ENCODE data around the gene UTF1.

The UTF1 gene

DNA sequence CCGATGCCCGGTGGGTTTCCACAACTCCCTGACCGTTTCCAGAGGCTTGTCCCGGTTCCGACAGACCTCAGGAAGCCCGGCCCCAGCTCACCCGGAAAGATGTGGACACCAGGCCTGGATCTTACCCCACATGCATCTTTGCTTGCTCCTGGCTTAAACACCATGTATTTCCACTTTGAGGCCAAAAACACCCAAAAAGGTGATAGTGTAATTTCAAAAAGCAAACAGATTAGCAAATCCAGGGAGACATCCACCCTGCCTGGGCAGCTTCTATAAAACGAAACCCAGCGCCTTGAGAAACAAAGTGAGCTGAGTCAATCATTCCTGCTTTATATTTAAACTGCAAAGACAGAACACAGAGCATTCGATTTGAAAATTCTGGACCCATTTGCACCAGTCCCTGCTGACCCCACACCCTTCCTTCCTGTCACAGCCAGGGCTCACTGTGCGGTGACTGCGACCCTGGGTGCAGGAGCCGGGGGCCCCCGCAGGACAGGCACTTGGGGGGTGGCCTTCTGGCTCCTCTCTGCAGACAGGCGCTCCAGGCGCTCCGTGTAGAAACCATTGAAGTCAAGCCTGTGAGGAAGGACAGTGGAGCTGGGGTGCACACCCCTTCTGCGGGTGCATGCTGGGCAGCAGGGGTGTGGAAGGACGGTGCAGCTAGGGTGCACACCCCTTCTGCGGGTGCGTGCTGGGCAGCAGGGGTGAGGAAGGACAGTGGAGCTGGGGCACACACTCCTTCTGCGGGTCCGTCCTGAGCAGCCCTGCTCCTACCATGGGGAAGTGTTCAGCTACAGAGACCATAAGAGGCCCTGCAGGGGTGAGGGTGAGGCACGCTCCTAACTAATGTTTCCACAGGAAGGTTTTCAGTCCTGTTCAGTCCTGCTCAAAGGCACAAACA, 49.6 kb downstream of the UTF1 start:
- DNase-seq (ENCODE audit: low read depth): peak; percentile 56

DNA sequence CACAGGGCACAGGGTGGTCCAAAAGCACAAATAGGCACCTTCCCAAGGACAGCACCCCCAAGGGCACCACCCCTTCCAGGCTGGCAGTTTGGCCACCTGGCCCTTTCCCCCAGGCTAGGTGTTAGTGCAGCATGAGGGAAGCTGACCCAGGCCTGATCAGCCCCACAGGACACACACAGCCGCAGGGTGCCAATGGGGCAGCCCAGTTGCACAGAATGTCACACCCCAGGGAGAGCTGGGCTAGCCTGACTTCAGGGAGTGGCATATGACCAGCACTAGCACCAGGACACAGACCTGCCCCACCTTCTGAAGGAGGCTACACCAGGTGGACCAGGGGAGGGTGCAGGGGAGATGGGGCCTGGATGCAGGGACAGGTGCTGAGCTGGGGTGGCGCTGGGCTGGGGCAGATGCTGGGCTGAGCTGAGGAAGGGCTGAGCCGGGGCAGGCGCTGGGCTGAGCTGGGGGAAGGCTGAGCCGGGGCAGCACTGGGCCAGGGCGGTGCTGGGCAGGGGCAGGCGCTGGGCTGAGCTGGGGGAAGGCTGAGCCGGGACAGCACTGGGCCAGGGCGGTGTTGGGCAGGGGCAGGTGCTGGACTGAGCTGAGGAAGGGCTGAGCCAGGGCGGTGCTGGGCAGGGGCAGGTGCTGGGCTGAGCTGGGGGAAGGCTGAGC, 50.5 kb downstream of the UTF1 start:
- no peak for DNase-seq (ENCODE audit: low read depth)

DNA sequence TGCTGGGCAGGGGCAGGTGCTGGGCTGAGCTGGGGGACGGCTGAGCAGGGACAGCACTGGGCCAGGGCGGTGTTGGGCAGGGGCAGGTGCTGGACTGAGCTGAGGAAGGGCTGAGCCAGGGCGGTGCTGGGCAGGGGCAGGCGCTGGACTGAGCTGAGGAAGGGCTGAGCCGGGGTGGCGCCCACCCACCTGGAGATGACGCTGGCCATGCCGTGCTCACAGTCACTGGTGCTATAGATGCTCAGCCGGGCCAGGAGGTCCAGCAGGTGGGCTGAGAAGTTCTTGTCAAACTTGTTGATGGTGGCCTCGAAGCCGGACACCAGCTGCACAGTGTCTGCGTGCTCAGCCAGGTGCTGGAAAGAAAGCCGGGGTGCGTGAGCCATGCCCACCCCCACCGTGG, 51.1 kb downstream of the UTF1 start:
- DNase-seq (ENCODE audit: low read depth): no peak
